SK-N-SH (cell line): ENCODE results near the gene SPINK14.

Experiments used
- POLR2AphosphoS5 ChIP-seq: IDR thresholded peaks from 2 replicates; pipeline ENCODE4 v1.6.1; 2012; ENCODE audit warnings: low read depth, low read length
- SMC3 ChIP-seq: IDR thresholded peaks from 2 replicates; pipeline ENCODE4 v1.6.1; 2012; ENCODE audit warnings: low read depth, low read length, improper control_type of control experiment
- TF ChIP-seq, protein P1 (sequence below): fragments of 200-600 bp; sonication (generic); IDR thresholded peaks from 2 replicates; pipeline ENCODE4 v1.6.1; 2017; ENCODE audit warnings: antibody characterized with exemption, mild to moderate bottlenecking, moderate library complexity

DNA sequence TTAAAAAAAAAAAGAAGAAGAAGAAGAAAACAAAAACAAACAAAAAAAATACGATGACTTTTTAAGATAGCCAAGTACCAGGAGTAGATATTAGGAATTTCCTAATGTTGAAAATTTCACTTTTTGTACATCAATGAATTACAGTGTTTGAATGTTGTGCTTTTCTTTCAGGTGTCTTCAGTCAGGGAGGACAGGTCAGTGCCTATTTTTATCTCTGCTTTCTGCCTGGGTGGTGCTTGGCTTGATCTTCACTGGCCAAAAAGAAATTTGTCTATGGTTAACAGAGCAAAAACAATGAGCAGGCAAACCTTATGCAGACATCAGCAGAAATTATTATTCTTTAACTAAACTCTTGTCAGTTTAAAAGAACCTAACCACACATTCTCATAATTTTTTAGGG is 37.5 kb downstream of the SPINK14 start:
- TF ChIP-seq, protein P1, sequence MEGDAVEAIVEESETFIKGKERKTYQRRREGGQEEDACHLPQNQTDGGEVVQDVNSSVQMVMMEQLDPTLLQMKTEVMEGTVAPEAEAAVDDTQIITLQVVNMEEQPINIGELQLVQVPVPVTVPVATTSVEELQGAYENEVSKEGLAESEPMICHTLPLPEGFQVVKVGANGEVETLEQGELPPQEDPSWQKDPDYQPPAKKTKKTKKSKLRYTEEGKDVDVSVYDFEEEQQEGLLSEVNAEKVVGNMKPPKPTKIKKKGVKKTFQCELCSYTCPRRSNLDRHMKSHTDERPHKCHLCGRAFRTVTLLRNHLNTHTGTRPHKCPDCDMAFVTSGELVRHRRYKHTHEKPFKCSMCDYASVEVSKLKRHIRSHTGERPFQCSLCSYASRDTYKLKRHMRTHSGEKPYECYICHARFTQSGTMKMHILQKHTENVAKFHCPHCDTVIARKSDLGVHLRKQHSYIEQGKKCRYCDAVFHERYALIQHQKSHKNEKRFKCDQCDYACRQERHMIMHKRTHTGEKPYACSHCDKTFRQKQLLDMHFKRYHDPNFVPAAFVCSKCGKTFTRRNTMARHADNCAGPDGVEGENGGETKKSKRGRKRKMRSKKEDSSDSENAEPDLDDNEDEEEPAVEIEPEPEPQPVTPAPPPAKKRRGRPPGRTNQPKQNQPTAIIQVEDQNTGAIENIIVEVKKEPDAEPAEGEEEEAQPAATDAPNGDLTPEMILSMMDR: no peak
- TF ChIP-seq SMC3: no peak
- no peak for TF ChIP-seq POLR2AphosphoS5
